ENCODE results near the gene HMCN1.

Gene HMCN1

GRCh38 chr1:185701650-185702049 lies 32.5 kb upstream of the HMCN1 start:
- H3K79me2 ChIP-seq (ENCODE audit: insufficient read depth, low read depth) = no peaks in the 10 kb centered on the region
- H3K36me3 ChIP-seq (ENCODE audit: insufficient read depth) = no peaks in the 10 kb centered on the region
- no peaks in the 10 kb centered on the region for H3K4me1 ChIP-seq (ENCODE audit: low read depth, poor library complexity, severe bottlenecking)
- no peaks in the 10 kb centered on the region for H3K27me3 ChIP-seq (ENCODE audit: insufficient read depth, low read depth)
- no peak overlapping the region for H3K27ac ChIP-seq
- TF ChIP-seq CTCF (conservative IDR thresholded peaks at IDR 0.05; ENCODE audit: low read depth, low read length) = no peak
- H2AFZ ChIP-seq (ENCODE audit: low read depth) = no peak overlapping the region
- no peak overlapping the region for H3K4me2 ChIP-seq
- H4K20me1 ChIP-seq (ENCODE audit: insufficient read depth) = no peaks in the 10 kb centered on the region
- no peak overlapping the region for H3K9ac ChIP-seq
- no peak overlapping the region for H3K4me3 ChIP-seq (IDR thresholded peaks at IDR 0.05; ENCODE audit: insufficient read depth, low read depth, low read length)

- H3K27ac ChIP-seq = no peak overlapping the region
- no peak overlapping the region for H3K4me3 ChIP-seq (IDR thresholded peaks at IDR 0.05; ENCODE audit: insufficient read depth, low read depth, low read length)
- TF ChIP-seq CTCF (conservative IDR thresholded peaks at IDR 0.05; ENCODE audit: low read depth, low read length) = no peak
Measured at GRCh38 chr1:185704181-185704580, 30.0 kb upstream of the HMCN1 start.

GRCh38 chr1:185716095-185716494 lies 18.1 kb upstream of the HMCN1 start:
- no peak overlapping the region for H3K9ac ChIP-seq
- H3K27ac ChIP-seq = no peak overlapping the region
- no peak overlapping the region for H2AFZ ChIP-seq (ENCODE audit: low read depth)
- H4K20me1 ChIP-seq (ENCODE audit: insufficient read depth) = no peaks in the 10 kb centered on the region
- H3K4me3 ChIP-seq (IDR thresholded peaks at IDR 0.05; ENCODE audit: insufficient read depth, low read depth, low read length) = no peak overlapping the region
- no peaks in the 10 kb centered on the region for H3K36me3 ChIP-seq (ENCODE audit: insufficient read depth)
- no peaks in the 10 kb centered on the region for H3K4me1 ChIP-seq (ENCODE audit: low read depth, poor library complexity, severe bottlenecking)
- H3K27me3 ChIP-seq (ENCODE audit: insufficient read depth, low read depth) = no peaks in the 10 kb centered on the region
- H3K79me2 ChIP-seq (ENCODE audit: insufficient read depth, low read depth) = no peaks in the 10 kb centered on the region
- TF ChIP-seq CTCF (conservative IDR thresholded peaks at IDR 0.05; ENCODE audit: low read depth, low read length) = no peak
- H3K4me2 ChIP-seq = no peak overlapping the region

More at GRCh38 chr1:185704181-185704580, 30.0 kb upstream of the HMCN1 start:
- Histone ChIP-seq H3K9ac (no peak overlapping the region), H3K27me3 (ENCODE audit: insufficient read depth, low read depth) (no peaks in the 10 kb centered on the region), H3K4me1 (ENCODE audit: low read depth, poor library complexity, severe bottlenecking) (no peaks in the 10 kb centered on the region), H3K79me2 (ENCODE audit: insufficient read depth, low read depth) (no peaks in the 10 kb centered on the region), H3K4me2 (no peak overlapping the region), H3K36me3 (ENCODE audit: insufficient read depth) (no peaks in the 10 kb centered on the region), H2AFZ (ENCODE audit: low read depth) (no peak overlapping the region), H4K20me1 (ENCODE audit: insufficient read depth) (no peaks in the 10 kb centered on the region)

- Histone ChIP-seq H3K36me3 (ENCODE audit: insufficient read depth) (no peaks in the 10 kb centered on the region), H3K27me3 (ENCODE audit: insufficient read depth, low read depth) (no peaks in the 10 kb centered on the region), H2AFZ (ENCODE audit: low read depth) (no peak overlapping the region), H3K4me1 (ENCODE audit: low read depth, poor library complexity, severe bottlenecking) (no peaks in the 10 kb centered on the region), H3K27ac (no peak overlapping the region), H3K79me2 (ENCODE audit: insufficient read depth, low read depth) (no peaks in the 10 kb centered on the region), H3K9ac (no peak overlapping the region), H3K4me2 (no peak overlapping the region), H4K20me1 (ENCODE audit: insufficient read depth) (no peaks in the 10 kb centered on the region), H3K4me3 (IDR thresholded peaks at IDR 0.05; ENCODE audit: insufficient read depth, low read depth, low read length) (no peak overlapping the region)
- no peak for TF ChIP-seq CTCF (conservative IDR thresholded peaks at IDR 0.05; ENCODE audit: low read depth, low read length)
Measured at GRCh38 chr1:185719021-185719420, 15.2 kb upstream of the HMCN1 start.

Data from KMS-11 (cell line).